HG03457 (cell line): Measurements from ENCODE around the gene FBF1.

Experiments used
- ATAC-seq: cut with Tn5 transposase; IDR thresholded peaks from one replicate; pipeline ENCODE4 v1.9.1; 2021; ENCODE audit warnings: moderate number of reproducible peaks; ENCODE audit not compliant: unreplicated experiment

The FBF1 gene

DNA sequence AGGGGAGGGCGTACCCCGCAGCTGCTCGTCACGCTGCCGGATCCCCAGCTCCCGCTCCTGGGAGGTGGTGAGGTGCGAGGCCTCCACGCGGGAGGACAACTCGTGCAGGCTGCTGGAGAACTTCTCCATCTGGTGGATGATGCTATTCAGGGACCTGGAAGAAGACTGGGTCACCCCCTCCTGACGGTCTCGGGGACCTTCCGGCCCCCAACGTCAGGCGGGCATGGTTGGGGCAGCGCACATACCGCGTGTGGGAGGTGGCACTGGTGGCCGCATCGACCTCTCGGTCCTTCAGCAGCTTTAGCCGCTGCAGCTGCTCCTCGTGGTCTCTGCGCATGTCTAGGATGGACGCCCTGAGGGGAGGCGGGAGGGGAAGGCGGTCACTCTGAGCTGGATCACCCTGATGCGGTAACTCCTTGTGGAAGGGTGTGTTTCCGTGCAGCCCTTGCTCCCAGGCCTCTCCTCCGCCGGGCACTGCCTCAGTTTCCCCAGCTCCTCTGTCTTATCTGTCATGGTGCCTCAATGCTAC is 22.9 kb downstream of the FBF1 start:
- ATAC-seq, result no peak

- ATAC-seq, result no peak
Observed at GRCh38 chr17:75917141-75917916, 23.5 kb downstream of the FBF1 start.

DNA sequence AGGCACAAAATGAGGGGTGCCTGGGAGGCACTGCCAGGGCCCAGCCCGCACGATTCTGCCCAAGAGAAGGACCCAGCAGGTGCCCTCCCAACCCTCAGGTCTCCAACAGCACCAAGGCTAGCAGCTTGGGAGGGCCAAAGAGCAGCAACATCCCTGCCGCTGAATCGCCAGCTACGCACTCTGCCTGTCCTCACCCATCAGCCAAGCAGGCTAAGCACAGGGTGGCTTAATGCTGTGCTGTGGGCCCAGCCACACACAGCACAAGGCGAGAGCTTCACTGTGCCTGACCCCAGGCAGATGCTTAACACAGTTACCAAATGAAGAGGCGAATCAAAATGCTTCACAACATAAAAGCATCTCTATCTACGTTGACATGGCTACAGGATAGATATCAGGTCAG is 25.6 kb downstream of the FBF1 start:
- no peak for ATAC-seq

GRCh38 chr17:75914643-75915267 is 26.1 kb downstream of the FBF1 start:
- ATAC-seq, result no peak

- no peak for ATAC-seq
Observed at GRCh38 chr17:75913537-75914210, 27.2 kb downstream of the FBF1 start.

GRCh38 chr17:75910699-75911098 is 30.1 kb downstream of the FBF1 start:
- ATAC-seq, result no peak

DNA sequence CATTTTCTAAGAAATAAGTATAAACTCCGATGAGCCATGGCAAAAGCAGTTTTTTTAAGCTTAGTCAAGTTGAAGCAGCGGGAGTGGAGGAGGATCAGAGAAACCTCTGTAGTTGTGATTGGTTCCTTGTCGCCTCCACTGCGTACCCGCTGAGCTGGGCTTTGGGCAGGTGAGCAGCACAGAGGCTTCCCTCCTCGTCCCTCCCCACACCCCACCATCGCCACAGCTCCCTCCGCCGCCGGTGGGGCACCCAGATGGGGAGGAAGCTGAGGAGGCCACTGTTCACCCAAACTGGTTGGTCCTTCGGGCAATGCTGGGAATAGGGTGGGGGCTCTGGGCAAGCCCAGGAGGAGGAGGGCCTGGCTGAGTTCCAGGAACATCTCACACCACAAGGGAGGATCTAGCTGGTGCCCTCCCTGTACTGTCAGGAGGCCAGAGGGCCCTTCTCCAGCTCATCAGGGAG is 31.0 kb downstream of the FBF1 start:
- ATAC-seq, result no peak

DNA sequence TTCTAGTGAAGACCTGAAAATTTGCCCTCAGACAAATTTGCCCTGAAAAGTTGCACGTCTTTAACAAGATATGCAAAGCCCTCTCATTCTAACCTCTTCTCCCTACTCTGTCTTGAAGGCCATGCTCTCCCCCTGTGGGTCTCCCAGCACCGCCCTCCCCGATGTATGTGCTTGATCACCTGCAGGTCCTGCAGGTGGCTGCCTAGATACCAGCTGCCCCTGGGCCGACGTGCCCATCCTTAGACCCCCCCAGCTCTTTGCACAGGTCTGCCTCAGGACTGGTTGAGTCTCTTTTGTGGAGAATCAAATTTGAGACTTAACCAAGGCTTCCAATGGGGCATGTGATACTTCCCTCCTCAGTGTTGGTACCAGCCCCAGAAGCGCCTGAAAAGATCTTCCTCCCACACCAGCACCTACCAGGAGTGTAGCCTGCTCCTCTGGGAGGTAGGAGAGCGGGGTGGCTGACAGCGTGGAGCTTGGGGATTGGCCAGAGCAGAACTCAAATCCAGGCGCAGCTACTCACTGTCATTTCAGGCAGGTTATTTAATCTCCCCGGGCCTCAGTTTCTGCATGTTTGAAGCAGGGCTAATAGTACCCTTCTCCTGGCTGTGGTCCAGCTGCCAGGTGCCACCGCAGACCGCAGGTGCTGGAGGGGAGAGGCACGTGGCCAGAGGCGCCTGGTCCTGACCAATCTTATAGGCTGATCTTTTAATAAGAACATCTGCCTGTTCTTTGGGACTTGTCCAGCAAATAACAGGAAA is 31.6 kb downstream of the FBF1 start:
- no peak for ATAC-seq

GRCh38 chr17:75908201-75908600 is 32.6 kb downstream of the FBF1 start:
- ATAC-seq, result no peak

- no peak for ATAC-seq
Observed at GRCh38 chr17:75906143-75906884, 34.5 kb downstream of the FBF1 start.

- ATAC-seq, result peak; percentile 85
Observed at GRCh38 chr17:75904749-75905521, 35.9 kb downstream of the FBF1 start, which contains the start of gene MRPL38. Gene MRPL38, minus strand, starts transcription at chr17:75904884. Its CDS starts 9 bp downstream, at chr17:75904875.

DNA sequence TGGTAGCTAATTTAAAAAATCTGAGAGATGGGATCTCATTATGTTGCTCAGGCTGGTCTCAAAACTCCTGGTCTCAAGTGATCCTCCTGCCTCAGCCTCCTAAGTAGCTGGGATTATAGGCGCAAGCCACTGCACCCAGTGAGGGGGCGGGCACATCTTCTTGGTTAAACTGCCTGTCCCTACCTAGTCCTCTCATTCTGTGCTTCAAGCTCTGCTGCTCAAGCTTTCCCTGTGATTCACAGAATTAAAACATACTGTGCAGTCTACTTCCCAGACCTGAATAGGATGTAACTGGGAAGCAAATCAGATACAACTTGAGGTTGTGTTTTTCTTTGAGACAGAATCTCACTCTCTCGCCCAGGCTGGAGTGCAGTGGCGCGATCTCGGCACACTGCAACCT is 38.4 kb downstream of the FBF1 start:
- ATAC-seq, result no peak

DNA sequence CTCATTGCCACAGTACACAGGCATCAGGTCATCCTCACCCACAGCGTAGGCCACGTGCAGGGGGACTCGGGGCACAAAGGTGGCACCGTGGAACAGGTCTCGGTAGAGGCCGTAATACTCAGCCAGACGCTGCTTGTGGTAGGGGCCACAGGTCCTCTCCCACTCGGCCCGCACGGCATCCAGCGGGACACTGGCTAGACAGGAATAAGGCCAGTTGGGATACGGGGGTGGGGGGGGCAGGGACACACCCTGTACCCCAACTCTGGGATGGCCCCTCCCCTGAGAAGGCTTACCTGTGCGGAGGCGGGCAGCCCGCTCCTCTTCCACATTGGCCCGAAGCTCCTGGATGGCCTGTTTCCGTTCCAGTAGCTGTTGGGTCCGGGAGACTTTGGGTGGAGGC is 39.1 kb downstream of the FBF1 start:
- no peak for ATAC-seq

- no peak for ATAC-seq
Observed at GRCh38 chr17:75900691-75901533, 39.9 kb downstream of the FBF1 start.

GRCh38 chr17:75899767-75900468 is 40.9 kb downstream of the FBF1 start:
- no peak for ATAC-seq

GRCh38 chr17:75899353-75899752 is 41.5 kb downstream of the FBF1 start:
- no peak for ATAC-seq

DNA sequence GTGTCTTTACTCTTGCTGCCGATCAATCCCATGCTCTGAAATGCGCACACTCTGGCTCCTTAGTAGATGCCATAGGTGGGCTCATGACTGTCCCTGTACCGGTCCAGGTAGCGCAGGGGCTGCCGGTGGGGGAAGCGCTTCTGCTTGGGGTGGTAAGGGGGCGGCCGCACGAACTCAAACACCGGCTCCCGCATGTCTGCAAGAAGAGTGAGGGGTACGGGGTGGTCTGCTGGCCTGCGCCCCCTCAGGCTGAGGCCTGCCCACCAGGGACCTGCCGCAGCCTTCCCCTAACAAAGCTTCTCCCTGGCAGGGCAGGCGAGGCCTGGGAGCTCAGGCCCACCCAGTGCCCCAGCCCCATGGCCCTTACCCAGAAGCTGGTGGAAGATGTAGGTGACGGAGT is 42.1 kb downstream of the FBF1 start:
- ATAC-seq, result no peak

DNA sequence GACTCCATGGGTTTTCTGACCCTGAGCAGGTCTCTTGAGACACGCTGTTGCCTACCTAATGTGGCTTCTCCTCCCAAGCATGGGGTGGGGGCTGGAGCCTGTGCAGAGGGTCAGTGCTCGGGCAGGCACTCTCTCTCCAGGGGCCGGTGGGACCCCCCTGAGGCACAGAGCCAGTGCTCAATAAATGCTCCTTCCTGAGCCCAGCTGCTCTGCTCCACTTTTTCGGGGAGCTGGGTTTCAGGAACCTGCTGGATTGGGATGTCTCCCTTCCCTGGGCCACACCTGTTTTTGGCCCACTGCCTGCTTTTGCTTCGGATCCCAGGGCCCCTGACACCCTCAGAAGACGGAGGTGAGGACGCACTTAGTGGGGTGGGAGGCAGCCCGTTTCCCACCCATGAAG is 42.8 kb downstream of the FBF1 start:
- no peak for ATAC-seq
